HG03575 (cell line): ENCODE results near the gene OGA.

Experiments used
- ATAC-seq: cut with Tn5 transposase; IDR thresholded peaks from one replicate; pipeline ENCODE4 v1.9.1; 2021; ENCODE audit not compliant: unreplicated experiment, insufficient number of reproducible peaks, low FRiP score; ENCODE audit errors: extremely low read depth

Gene OGA

GRCh38 chr10:101838416-101838970 lies 20.2 kb upstream of the OGA start:
- no peak for ATAC-seq

- ATAC-seq: no peak
Measured at GRCh38 chr10:101837748-101838147, 19.5 kb upstream of the OGA start.

GRCh38 chr10:101835362-101835761 lies 17.1 kb upstream of the OGA start:
- ATAC-seq: no peak

- no peak for ATAC-seq
Measured at GRCh38 chr10:101834341-101834740, 16.1 kb upstream of the OGA start.

GRCh38 chr10:101833466-101833865 lies 15.2 kb upstream of the OGA start:
- ATAC-seq: no peak

GRCh38 chr10:101832325-101832771 lies 14.1 kb upstream of the OGA start:
- ATAC-seq: no peak

GRCh38 chr10:101831169-101831811 lies 13.0 kb upstream of the OGA start:
- ATAC-seq: no peak

GRCh38 chr10:101830322-101831168 lies 12.3 kb upstream of the OGA start:
- no peak for ATAC-seq

GRCh38 chr10:101829561-101830315 lies 11.5 kb upstream of the OGA start:
- no peak for ATAC-seq

GRCh38 chr10:101828766-101829551 lies 10.7 kb upstream of the OGA start:
- no peak for ATAC-seq

- no peak for ATAC-seq
Measured at GRCh38 chr10:101827919-101828600, 9.8 kb upstream of the OGA start.

GRCh38 chr10:101826852-101827434 lies 8.7 kb upstream of the OGA start:
- no peak for ATAC-seq

GRCh38 chr10:101824736-101825135 lies 6.5 kb upstream of the OGA start:
- ATAC-seq: no peak

- peak; percentile 18 for ATAC-seq
Measured at GRCh38 chr10:101818872-101819633, 809 bp upstream of the OGA start.

- ATAC-seq: no peak
Measured at GRCh38 chr10:101817337-101818118, 716 bp downstream of the OGA start.

GRCh38 chr10:101816913-101817336 lies 1.3 kb downstream of the OGA start:
- no peak for ATAC-seq
